SH-SY5Y (cell line): Measurements from ENCODE around the gene MFGE8.

Experiments used
- GATA2 ChIP-seq: IDR thresholded peaks from 2 replicates; pipeline ENCODE4 v1.6.1; 2011; ENCODE audit warnings: mild to moderate bottlenecking, low read depth, low read length
- GATA3 ChIP-seq: IDR thresholded peaks from 2 replicates; pipeline ENCODE4 v1.6.1; 2011; ENCODE audit warnings: low read depth, mild to moderate bottlenecking, low read length, moderate library complexity

- no peak for TF ChIP-seq GATA2
- TF ChIP-seq GATA3: no peak
Observed at GRCh38 chr15:88932875-88933330, 19.7 kb upstream of the MFGE8 start.
